Measurements from ENCODE around the gene SLC26A11.
A peak's percentile ranks its signal among the peaks of the same experiment; 100 is the strongest.
"Not testable (repeated sequence)": the region's sequence is repeated elsewhere in the genome, so short reads cannot be mapped to it uniquely, and the experiment has no call there.

The SLC26A11 gene

DNA sequence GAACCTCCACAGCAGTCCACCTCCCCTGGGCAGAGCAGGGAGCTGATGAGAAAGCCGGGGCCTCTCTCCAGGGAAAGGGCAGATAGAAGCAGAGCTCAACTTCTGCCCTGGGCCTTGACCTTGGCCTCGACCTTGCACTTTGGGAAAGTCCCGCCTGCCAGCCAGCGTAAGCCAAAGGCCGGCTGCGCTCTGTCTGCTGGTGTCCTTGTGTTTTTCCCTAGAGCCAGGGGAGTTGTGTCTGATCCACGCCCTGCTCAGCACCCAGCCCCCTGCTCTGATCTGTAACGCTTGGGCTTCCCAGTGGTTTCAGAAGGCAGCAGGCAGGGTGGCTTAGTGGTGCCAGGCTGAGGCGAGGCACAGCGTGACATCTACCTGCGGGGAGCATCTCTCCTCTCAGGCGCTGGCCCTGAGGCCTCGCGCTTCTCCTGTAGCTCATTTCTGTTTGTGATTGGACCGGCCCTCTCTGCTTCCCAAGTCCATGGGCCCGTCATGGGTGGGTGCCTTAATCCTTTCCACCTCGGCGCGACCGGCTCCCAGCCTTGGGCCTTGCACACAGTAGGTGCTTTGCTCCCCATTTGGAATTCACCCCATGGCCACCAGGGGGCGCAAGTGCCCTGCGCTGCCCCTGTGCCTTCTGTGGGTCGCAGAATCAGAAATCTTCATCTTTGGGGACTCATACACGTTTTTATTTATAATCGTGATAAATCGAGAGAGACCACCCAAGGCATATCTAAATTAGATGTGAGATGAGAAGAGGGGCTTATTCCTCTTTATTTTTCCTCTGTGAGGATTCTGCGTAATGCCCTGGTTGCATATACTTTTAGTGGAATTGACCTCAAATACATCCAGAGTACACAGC, 24.3 kb upstream of the SLC26A11 start:
- peak in 1 of 2 donors; percentile 21 for DNase-seq (ENCODE audit: low read depth in 2 of 2)

DNA sequence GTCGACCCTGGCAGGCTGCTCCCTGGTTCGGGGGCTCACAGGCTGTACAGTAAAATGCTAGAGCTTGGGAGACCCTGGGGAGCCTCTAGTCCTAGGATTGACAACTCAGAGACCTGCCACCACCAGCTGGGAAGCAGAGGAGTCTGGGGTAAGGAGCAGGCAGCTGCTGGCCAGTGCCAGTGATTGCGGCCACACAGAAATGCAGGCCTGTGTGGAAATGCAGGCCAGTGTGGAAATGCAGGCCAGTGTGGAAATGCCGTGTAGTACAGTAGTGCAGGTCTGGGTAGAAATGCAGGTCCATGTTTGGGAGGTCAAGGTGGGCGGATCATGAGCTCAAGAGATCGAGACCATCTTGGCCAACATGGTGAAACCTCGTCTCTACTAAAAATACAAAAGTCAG, 23.6 kb upstream of the SLC26A11 start:
- DNase-seq (ENCODE audit: low read depth in 2 of 2): no peak

GRCh38 chr17:80198144-80198661, 22.0 kb upstream of the SLC26A11 start:
- no peak for DNase-seq (ENCODE audit: low read depth in 2 of 2)

- DNase-seq (ENCODE audit: low read depth in 2 of 2): not testable (repeated sequence)
Measured at GRCh38 chr17:80199295-80199694, 20.9 kb upstream of the SLC26A11 start.

DNA sequence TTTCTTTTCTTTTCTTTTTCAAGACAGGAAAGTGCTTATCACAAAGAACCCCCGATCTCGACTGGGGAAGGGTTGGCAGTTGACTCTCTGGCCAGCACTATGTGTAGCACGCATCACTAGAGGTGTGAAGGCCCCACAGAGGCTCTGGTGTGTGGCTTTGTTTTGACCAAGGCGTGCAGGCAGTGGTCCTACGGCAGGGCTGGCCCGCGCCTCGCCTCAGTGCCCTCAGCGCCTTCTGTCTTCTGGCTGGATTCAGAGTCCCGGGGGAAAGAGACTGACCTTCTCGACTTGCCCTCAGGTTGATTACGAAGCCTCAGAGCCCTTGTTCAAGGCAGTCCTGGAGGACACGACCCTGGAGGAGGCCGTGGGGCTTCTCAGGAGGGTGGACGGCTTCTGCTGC, 18.8 kb upstream of the SLC26A11 start:
- no peak for DNase-seq (ENCODE audit: low read depth in 2 of 2)

DNA sequence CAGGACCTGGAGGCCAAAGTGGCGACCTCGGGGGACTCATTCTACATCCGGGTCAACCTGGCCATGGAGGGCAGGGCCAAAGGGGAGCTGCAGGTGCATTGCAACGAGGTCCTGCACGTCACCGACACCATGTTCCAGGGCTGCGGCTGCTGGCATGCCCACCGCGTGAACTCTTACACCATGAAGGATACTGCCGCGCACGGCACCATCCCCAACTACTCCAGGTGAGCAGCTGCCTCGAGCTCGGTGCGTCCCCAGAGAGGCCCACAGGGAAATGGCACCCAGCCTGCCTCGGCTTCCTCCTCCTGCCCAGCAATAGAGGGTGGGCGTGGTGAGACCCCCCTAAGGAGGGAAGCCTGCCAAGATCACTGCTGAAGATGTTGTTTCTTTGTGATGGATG, 18.0 kb upstream of the SLC26A11 start:
- DNase-seq (ENCODE audit: low read depth in 2 of 2): no peak

DNA sequence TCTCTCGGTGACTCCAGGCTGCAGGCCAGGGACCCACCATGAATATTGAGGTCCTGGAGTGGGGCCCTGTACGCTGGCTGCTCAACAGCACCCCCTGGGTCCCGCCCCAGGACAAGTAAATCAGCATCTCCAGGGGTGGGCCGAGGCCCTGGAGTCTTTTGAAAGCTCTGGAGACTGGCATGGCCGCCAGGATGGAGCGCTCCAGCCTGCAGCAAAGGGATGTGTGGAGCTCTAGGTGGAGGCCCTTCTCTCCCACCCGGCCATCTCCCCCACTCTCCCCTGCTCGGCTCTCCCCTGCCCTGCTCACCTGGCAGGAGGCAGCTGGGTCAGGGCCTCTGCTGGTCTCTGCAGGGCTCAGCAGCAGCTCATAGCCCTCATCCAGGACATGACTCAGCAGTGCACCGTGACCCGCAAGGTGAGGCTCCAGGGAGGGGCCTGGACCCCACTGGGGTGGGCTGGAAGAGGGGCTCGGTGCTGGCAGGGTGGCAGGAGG, 16.7 kb upstream of the SLC26A11 start:
- no peak for DNase-seq (ENCODE audit: low read depth in 2 of 2)

- no peak for DNase-seq (ENCODE audit: low read depth in 2 of 2)
Measured at GRCh38 chr17:80204626-80205468, 15.4 kb upstream of the SLC26A11 start.

- DNase-seq (ENCODE audit: low read depth in 2 of 2): no peak
Measured at GRCh38 chr17:80205811-80206210, 14.4 kb upstream of the SLC26A11 start.

- no peak for DNase-seq (ENCODE audit: low read depth in 2 of 2)
Measured at GRCh38 chr17:80208050-80208449, 12.2 kb upstream of the SLC26A11 start.

- DNase-seq (ENCODE audit: low read depth in 2 of 2): no peak
Measured at GRCh38 chr17:80209765-80210164, 10.5 kb upstream of the SLC26A11 start.

DNA sequence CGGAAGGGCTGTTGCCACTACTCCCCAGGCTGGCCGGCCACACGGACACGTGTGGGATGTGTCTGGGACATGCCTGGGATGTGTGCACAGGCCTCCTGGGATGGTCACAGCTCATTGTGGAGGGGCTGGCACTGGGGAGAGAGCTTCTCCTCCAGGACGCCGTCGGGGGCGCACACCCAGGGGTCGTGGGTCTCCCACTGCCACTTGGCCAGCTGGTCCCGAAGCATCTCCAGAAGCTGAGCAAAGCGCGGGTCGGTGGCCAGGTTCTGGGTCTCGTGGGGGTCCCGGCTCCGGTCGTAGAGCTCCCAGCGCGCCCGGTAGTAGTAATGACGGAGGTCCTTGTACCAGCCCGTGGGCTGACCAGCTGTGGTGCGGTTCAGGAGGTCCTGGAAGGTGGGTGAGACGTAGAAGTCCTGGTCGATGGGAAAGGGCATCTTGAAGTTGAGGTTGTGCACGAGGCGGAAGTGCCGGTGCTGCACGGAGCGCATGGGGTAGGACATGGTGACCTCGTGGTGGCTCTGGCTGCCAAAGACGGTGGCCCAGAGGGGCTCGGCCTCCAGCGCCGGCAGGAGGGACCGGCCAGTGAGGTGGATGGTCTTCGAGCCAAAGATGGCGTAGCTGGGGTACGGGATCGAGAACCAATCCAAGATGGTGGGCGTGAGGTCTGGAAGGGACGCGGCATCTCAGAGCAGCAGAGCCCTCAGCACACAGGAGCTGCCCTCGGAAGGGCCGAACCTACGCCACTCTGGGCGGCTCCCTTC, 9.7 kb upstream of the SLC26A11 start:
- DNase-seq (ENCODE audit: low read depth in 2 of 2): no peak

GRCh38 chr17:80212109-80212508, 8.1 kb upstream of the SLC26A11 start:
- no peak for DNase-seq (ENCODE audit: low read depth in 2 of 2)

DNA sequence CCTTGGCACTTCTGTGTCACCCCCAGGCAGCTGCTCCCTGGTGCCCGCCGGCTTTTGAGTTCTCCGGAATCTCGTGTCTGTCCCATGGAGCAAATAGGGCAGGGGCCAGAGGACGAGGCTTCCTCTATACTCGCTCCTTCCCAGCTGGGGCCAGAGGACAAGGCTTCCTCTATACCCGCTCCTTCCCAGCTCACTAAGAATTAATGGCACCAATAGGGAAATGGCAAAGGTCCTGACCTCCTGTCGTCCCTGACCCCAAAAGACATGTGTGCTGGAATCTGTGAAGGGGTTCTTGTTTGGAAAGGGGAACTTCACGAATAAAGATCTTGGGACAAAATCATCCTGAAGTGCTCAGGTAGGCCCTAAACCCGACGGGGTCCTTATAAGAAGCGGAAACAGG, 7.7 kb upstream of the SLC26A11 start:
- no peak for DNase-seq (ENCODE audit: low read depth in 2 of 2)

DNA sequence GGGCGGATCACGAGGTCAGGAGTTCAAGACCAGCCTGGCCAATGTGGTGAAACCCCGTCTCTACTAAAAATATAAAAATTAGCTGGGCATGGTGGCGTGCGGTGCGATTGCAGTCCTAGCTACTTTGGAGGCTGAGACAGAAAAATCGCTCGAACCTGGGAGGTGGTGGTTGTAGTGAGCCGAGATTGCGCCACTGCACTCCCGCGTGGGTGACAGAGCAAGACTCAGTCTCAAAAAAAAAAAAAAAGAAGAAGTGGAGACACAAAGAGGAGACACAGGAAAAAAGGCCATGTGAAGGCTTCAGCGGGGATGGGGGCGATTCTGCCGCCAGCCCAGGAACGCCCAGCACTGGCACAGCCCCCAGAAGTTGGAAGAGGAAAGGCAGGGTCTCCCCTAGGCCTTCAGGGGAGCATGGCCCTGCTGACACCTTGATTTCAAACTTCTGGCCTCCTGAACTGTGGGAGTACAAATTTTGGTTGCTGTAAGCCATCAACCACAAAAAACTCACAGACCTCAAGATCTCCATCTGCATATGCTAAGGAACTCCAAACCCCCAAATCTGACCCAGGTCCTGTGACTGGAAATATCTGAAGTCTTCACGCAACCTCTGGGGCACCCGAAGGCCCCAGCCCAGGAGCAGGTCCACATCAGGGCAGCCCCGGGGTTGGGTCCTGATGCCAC, 7.1 kb upstream of the SLC26A11 start:
- DNase-seq (ENCODE audit: low read depth in 2 of 2): no peak

- DNase-seq (ENCODE audit: low read depth in 2 of 2): no peak
Measured at GRCh38 chr17:80213643-80213975, 6.6 kb upstream of the SLC26A11 start.

GRCh38 chr17:80214012-80214877, 6.0 kb upstream of the SLC26A11 start:
- no peak for DNase-seq (ENCODE audit: low read depth in 2 of 2)

GRCh38 chr17:80214878-80215210, 5.4 kb upstream of the SLC26A11 start:
- no peak for DNase-seq (ENCODE audit: low read depth in 2 of 2)

DNA sequence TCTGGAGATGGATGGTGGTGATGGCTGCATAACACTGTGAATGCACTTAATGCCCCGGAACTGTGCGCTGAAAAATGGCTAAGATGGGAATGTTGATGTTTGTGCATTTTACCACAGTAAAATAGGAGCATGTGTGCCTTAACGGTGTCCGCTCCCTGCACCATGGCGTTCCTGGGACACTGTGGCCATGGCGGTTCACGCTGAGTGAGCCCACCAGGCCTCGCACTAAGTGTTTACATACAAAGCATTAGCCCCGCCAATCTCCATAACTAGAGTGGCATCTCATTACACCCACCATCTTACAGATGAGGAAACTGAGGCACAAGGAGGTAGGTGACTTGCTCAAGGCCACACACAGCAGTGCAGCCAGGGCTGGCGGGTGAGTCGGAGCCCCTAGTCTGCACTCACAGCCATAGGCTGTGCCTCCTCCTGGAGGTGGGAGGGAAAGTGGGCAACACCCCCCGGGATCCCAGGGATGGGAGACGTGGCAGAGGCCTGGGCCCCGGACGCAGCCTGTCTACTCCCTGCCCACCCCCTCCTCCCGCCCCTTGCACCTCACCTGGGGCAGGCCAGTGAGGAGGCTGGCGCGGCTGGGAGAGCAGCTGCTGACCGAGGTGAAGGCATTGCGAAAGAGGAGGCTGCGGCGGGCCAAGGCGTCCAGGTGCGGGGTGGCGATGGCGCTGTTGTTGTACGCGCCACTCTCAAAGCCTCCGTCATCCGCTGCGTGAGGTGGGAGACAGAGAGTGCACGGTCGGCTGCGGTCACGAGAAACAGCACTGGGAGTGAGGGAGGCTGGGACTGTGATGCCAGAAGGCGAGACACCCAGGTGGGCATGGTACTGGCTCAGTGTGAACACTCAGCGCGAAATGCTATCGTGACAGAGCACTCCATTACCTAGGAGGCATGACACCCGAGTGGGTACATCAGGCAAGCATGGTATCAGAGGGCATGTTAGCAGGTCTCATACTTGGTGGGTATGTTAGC, 3.5 kb upstream of the SLC26A11 start:
- no peak for DNase-seq (ENCODE audit: low read depth in 2 of 2)
